BJ (cell line): ENCODE data around the gene CCBE1. TPM values are rescaled to one million over a fixed set of nuclear protein-coding genes. Genes with fewer than 3 reads are reported as not detected.

Experiments
- CTCF ChIA-PET: fragments of 350-600 bp; formaldehyde crosslinking; extraction: SDS; loops from one replicate; lab custom pipeline; 2021; ENCODE audit warnings: antibody characterized with exemption, inconsistent platforms; lab: Yijun Ruan, JAX
- POLR2A ChIA-PET: fragments of 300-600 bp; sonication (Branson Sonifier 250); formaldehyde crosslinking; extraction: SDS; loops from one replicate; lab custom pipeline; 2021; ENCODE audit warnings: antibody characterized with exemption; lab: Charles Lee
- DNase-seq: peaks from one replicate; pipeline ENCODE4 v3.0.0-alpha.2; 2011; ENCODE audit warnings: low read depth
- H3K27me3 ChIP-seq: 2 replicates; pipeline ENCODE4 v1.6.0; 2011; ENCODE audit warnings: low read length; ENCODE audit not compliant: control insufficient read depth, insufficient read depth
- H3K36me3 ChIP-seq: 2 replicates; pipeline ENCODE4 v1.5.1; 2011; ENCODE audit warnings: low read length; ENCODE audit not compliant: control insufficient read depth, insufficient read depth
- H3K4me3 ChIP-seq: 2 replicates; pipeline ENCODE4 v1.5.1; 2011; ENCODE audit warnings: low read depth, mild to moderate bottlenecking, control low read depth, low read length
- CTCF ChIP-seq: IDR thresholded peaks from 2 replicates; pipeline ENCODE4 v1.5.1; 2011; ENCODE audit warnings: low read depth, mild to moderate bottlenecking, control low read depth, inconsistent platforms, low read length, moderate library complexity; ENCODE audit not compliant: insufficient read depth
- polyA plus RNA-seq: library from polyadenylated mRNA; depleted of rRNA; stranded (reverse); fragments of >200 nt; gene quantifications from 2 replicates; pipeline ENCODE4 v1.2.3, GENCODE V29; 2011

Gene CCBE1
- polyA plus RNA-seq, 1 experiment = 51.2 TPM

GRCh38 chr18:59690186-59690982 lies 6.8 kb downstream of the CCBE1 start:
- POLR2A ChIA-PET = no interaction called here
- Histone ChIP-seq H3K27me3 (no peaks in the 10 kb centered on the region), H3K4me3 (no peak overlapping the region), H3K36me3 (no peaks in the 10 kb centered on the region)
- no peak for TF ChIP-seq CTCF
- CTCF ChIA-PET = interaction anchor here (0.6 to 2.0 kb wide), 8 partner anchors 9 to 233 kb away, joined by 3 to 8 read pairs (median 4); no protein-coding TSS in a partner anchor
- DNase-seq = no peak

- Histone ChIP-seq H3K36me3 (no peaks in the 10 kb centered on the region), H3K4me3 (no peak overlapping the region), H3K27me3 (no peaks in the 10 kb centered on the region)
- ChIA-PET CTCF (interaction anchor here (0.7 to 6.6 kb wide), 6 partner anchors 8 to 134 kb away, joined by 3 to 42 read pairs (median 4); partner anchors contain the start of gene CCBE1), POLR2A (no interaction called here)
- TF ChIP-seq CTCF = no peak
- no peak for DNase-seq
Measured at GRCh38 chr18:59689756-59690155, 7.5 kb downstream of the CCBE1 start.

- Histone ChIP-seq H3K36me3 (no peaks in the 10 kb centered on the region), H3K27me3 (no peaks in the 10 kb centered on the region), H3K4me3 (no peak overlapping the region)
- ChIA-PET POLR2A (no interaction called here), CTCF (interaction anchor here (0.7 to 6.6 kb wide), 2 partner anchors 11 to 136 kb away, joined by 4 to 42 read pairs; partner anchors contain the start of gene CCBE1)
- no peak for TF ChIP-seq CTCF
- no peak for DNase-seq
Measured at GRCh38 chr18:59686260-59686659, 11.0 kb downstream of the CCBE1 start.

GRCh38 chr18:59685501-59685900 lies 11.7 kb downstream of the CCBE1 start:
- H3K4me3 ChIP-seq = no peak overlapping the region
- no peak for TF ChIP-seq CTCF
- no peaks in the 10 kb centered on the region for H3K27me3 ChIP-seq
- POLR2A ChIA-PET = no interaction called here
- H3K36me3 ChIP-seq = no peaks in the 10 kb centered on the region
- DNase-seq = no peak
- CTCF ChIA-PET = interaction anchor here (1.4 to 6.6 kb wide), 2 partner anchors 12 kb away, joined by 8 to 42 read pairs; partner anchors contain the start of gene CCBE1

- H3K4me3 ChIP-seq = no peak overlapping the region
- H3K36me3 ChIP-seq = no peaks in the 10 kb centered on the region
- POLR2A ChIA-PET = no interaction called here
- H3K27me3 ChIP-seq = no peaks in the 10 kb centered on the region
- no peak for DNase-seq
- CTCF ChIA-PET = interaction anchor here (1.4 to 6.6 kb wide), 4 partner anchors 11 to 225 kb away, joined by 3 to 42 read pairs (median 6); partner anchors contain the start of gene CCBE1
- no peak for TF ChIP-seq CTCF
Measured at GRCh38 chr18:59684777-59685176, 12.4 kb downstream of the CCBE1 start.
